HepG2 (cell line): ENCODE results near the gene OLFM2. TPM values are rescaled to one million over a fixed set of nuclear protein-coding genes. Genes with fewer than 3 reads are reported as not detected.

Experiments used
- BORCS8-MEF2B ChIP-seq: sonication (generic); formaldehyde crosslinking; IDR thresholded peaks from 2 replicates; pipeline ENCODE4 v1.8.0; 2022; ENCODE audit warnings: mild to moderate bottlenecking, missing genetic modification reagents
- CREB1 ChIP-seq, 2 experiments: fragments of 450-650 bp in 1 of 2; IDR thresholded peaks; 2 replicates each; pipeline ENCODE4 v1.6.1; 2016 to 2017; ENCODE audit warnings: control low read depth in 1 of 2, mild to moderate bottlenecking in 1 of 2, missing compliant biosample characterization in 1 of 2, missing genetic modification characterization in 1 of 2
- FLYWCH1 ChIP-seq: sonication (generic); formaldehyde crosslinking; IDR thresholded peaks from 2 replicates; pipeline ENCODE4 v1.8.1; 2023; ENCODE audit warnings: mild to moderate bottlenecking, missing genetic modification reagents
- GTF3A ChIP-seq: sonication (generic); formaldehyde crosslinking; conservative IDR thresholded peaks from 2 replicates; pipeline ENCODE4 v1.4.0; 2020; ENCODE audit warnings: mild to moderate bottlenecking, missing genetic modification reagents
- NCOR1 ChIP-seq: fragments of 200-600 bp; sonication (generic); IDR thresholded peaks from 2 replicates; pipeline ENCODE4 v1.7.0; 2017; ENCODE audit warnings: antibody characterized with exemption, low read length, borderline replicate concordance
- RFXAP ChIP-seq: sonication (generic); formaldehyde crosslinking; IDR thresholded peaks from 2 replicates; pipeline ENCODE4 v1.4.0; 2020; ENCODE audit warnings: missing genetic modification reagents, borderline replicate concordance
- SRF ChIP-seq: IDR thresholded peaks from 2 replicates; pipeline ENCODE4 v1.6.1; 2011; ENCODE audit warnings: mild to moderate bottlenecking, low read depth, low read length, moderate library complexity
- TARDBP ChIP-seq: sonication (generic); formaldehyde crosslinking; IDR thresholded peaks from 2 replicates; pipeline ENCODE4 v1.8.0; 2022; ENCODE audit warnings: mild to moderate bottlenecking, missing genetic modification reagents
- TFAP4 ChIP-seq: sonication (generic); IDR thresholded peaks from 2 replicates; pipeline ENCODE4 v1.6.1; 2016; ENCODE audit warnings: low read depth, borderline replicate concordance
- USF2 ChIP-seq, 2 experiments: sonication (generic) in 1 of 2; formaldehyde crosslinking in 1 of 2; IDR thresholded peaks; 2 replicates each; pipeline versions ENCODE4 v1.5.1 to v1.6.1; 2011 to 2020; ENCODE audit warnings: borderline replicate concordance in 1 of 2, low read depth in 1 of 2, low read length in 1 of 2, mild to moderate bottlenecking in 1 of 2, missing genetic modification reagents in 1 of 2, moderate library complexity in 1 of 2
- ZC3H13 ChIP-seq: sonication (generic); formaldehyde crosslinking; IDR thresholded peaks from 2 replicates; pipeline ENCODE4 v1.8.1; 2023; ENCODE audit warnings: mild to moderate bottlenecking, missing genetic modification reagents, moderate library complexity
- ZFP1 ChIP-seq: IDR thresholded peaks from 2 replicates; pipeline ENCODE4 v1.6.1; 2016
- ZNF207 ChIP-seq: fragments of 450-650 bp; IDR thresholded peaks from 2 replicates; pipeline ENCODE4 v1.6.1; 2016; ENCODE audit warnings: antibody characterized with exemption, borderline replicate concordance
- ZNF33A ChIP-seq: sonication (generic); formaldehyde crosslinking; IDR thresholded peaks from 2 replicates; pipeline ENCODE4 v1.5.1; 2020; ENCODE audit warnings: missing genetic modification reagents, mild to moderate bottlenecking, moderate library complexity, borderline replicate concordance
- ZNF407 ChIP-seq: sonication (generic); formaldehyde crosslinking; IDR thresholded peaks from one replicate; pipeline ENCODE4 v1.5.1; 2020; ENCODE audit warnings: mild to moderate bottlenecking, missing genetic modification reagents; ENCODE audit errors: not compliant biosample characterization
- ZNF703 ChIP-seq: sonication (generic); formaldehyde crosslinking; IDR thresholded peaks from 2 replicates; pipeline ENCODE4 v1.5.1; 2020; ENCODE audit warnings: missing genetic modification reagents, mild to moderate bottlenecking, moderate library complexity, borderline replicate concordance
- ZNF850 ChIP-seq: sonication (generic); formaldehyde crosslinking; conservative IDR thresholded peaks from 2 replicates; pipeline ENCODE4 v1.9.0; 2021; ENCODE audit warnings: mild to moderate bottlenecking, missing genetic modification reagents
- polyA plus RNA-seq, 8 experiments: library from polyadenylated mRNA; depleted of rRNA in 3 of 8; stranded (reverse) in 7 of 8; unstranded in 1 of 8; fragments of >200 nt; fragmentation: Illumina TruSeq in 4 of 8; extraction: Trizol in 4 of 8; gene quantifications; 2 replicates each; pipeline versions ENCODE4 v1.2.1 to v1.2.3, GENCODE V29; 2011 to 2016; ENCODE audit warnings: low read depth in 4 of 8, missing spikeins in 1 of 8, mixed read lengths in 1 of 8; ENCODE audit not compliant: insufficient read depth in 1 of 8
- total RNA-seq, 5 experiments: library from RNA; depleted of rRNA; stranded (reverse); fragments of >200 nt; fragmentation: Illumina TruSeq; extraction: Trizol; gene quantifications; 2 replicates each; pipeline ENCODE4 v1.2.3, GENCODE V29; 2016; ENCODE audit warnings: low read depth in 1 of 5

Gene OLFM2
- total and polyA plus RNA-seq, 2 of the 13 experiments (the other 11 are each of a cell fraction or from before 2014, with no cell fraction given), result 0.20 to 0.51 TPM

- peak; percentile 47; the same call in 1 of the 2 replicates for TF ChIP-seq TFAP4
- no peak for TF ChIP-seq BORCS8-MEF2B
- no peak for TF ChIP-seq ZC3H13 (CRISPR knock-in tag)
- TF ChIP-seq NCOR1, result no peak
- no peak for TF ChIP-seq ZNF850 (CRISPR knock-in tag)
- no peak for TF ChIP-seq FLYWCH1 (CRISPR knock-in tag)
- no peak for TF ChIP-seq SRF
- no peak for TF ChIP-seq USF2 (IDR thresholded peaks at IDR 0.05; ENCODE audit: low read depth, low read length)
- no peak for TF ChIP-seq USF2 (CRISPR knock-in tag; IDR thresholded peaks at IDR 0.05; ENCODE audit: borderline replicate concordance)
- TF ChIP-seq ZNF407 (CRISPR knock-in tag), result no peak
- peak; percentile 82 for TF ChIP-seq CREB1 (IDR thresholded peaks at IDR 0.05)
- peak; percentile 79 for TF ChIP-seq CREB1 (CRISPR knock-in tag; IDR thresholded peaks at IDR 0.05)
- TF ChIP-seq GTF3A, result no peak
- no peak for TF ChIP-seq ZNF703 (CRISPR knock-in tag)
- TF ChIP-seq RFXAP, result peak; percentile 79; the same call in 1 of the 2 replicates
- no peak for TF ChIP-seq ZNF33A
- no peak for TF ChIP-seq TARDBP (CRISPR knock-in tag)
- TF ChIP-seq ZNF207, result no peak
- no peak for TF ChIP-seq ZFP1 (CRISPR knock-in tag)
Measured at GRCh38 chr19:9834726-9835506, 101.4 kb downstream of the OLFM2 start, which contains the start of gene PIN1 (continued).
